Measurements from ENCODE around the gene RAB3A.

Gene RAB3A

GRCh38 chr19:18203863-18204393 is at the start of gene RAB3A:
Gene RAB3A (minus strand): TSS chr19:18204042. CDS start chr19:18202740, 1,302 bp downstream.
- DNase-seq: peak; percentile 99

- DNase-seq: no peak
Observed at GRCh38 chr19:18253130-18253529, 49.3 kb upstream of the RAB3A start.

GRCh38 chr19:18252370-18252717 is 48.5 kb upstream of the RAB3A start:
- no peak for DNase-seq

- peak; percentile 42 for DNase-seq
Observed at GRCh38 chr19:18251587-18252369, 47.9 kb upstream of the RAB3A start.

- DNase-seq: no peak
Observed at GRCh38 chr19:18249834-18250233, 46.0 kb upstream of the RAB3A start.

GRCh38 chr19:18245297-18245696 is 41.5 kb upstream of the RAB3A start:
- no peak for DNase-seq

- DNase-seq: no peak
Observed at GRCh38 chr19:18239303-18239702, 35.5 kb upstream of the RAB3A start.

GRCh38 chr19:18234194-18234593 is 30.4 kb upstream of the RAB3A start:
- DNase-seq: no peak

- DNase-seq: no peak
Observed at GRCh38 chr19:18233224-18233825, 29.5 kb upstream of the RAB3A start.

GRCh38 chr19:18232540-18233223 is 28.8 kb upstream of the RAB3A start:
- DNase-seq: no peak

GRCh38 chr19:18231775-18232174 is 27.9 kb upstream of the RAB3A start:
- DNase-seq: no peak

GRCh38 chr19:18230941-18231734 is 27.3 kb upstream of the RAB3A start:
- no peak for DNase-seq

GRCh38 chr19:18229915-18230314 is 26.1 kb upstream of the RAB3A start:
- DNase-seq: no peak

- DNase-seq: no peak
Observed at GRCh38 chr19:18229474-18229873, 25.6 kb upstream of the RAB3A start.

GRCh38 chr19:18227781-18228271 is 24.0 kb upstream of the RAB3A start:
- DNase-seq: no peak

GRCh38 chr19:18226956-18227780 is 23.3 kb upstream of the RAB3A start:
- DNase-seq: no peak

GRCh38 chr19:18225702-18226468 is 22.0 kb upstream of the RAB3A start, which contains the start of gene PDE4C:
Gene PDE4C (minus strand): TSS chr19:18226438. CDS start chr19:18226415, 23 bp downstream.
- DNase-seq: no peak

GRCh38 chr19:18225355-18225701 is 21.5 kb upstream of the RAB3A start:
- DNase-seq: no peak

GRCh38 chr19:18224525-18225354 is 20.9 kb upstream of the RAB3A start:
- DNase-seq: peak; percentile 96

Measured in NK-92 treated with Interleukin-12 subunit alpha and Interleukin-12 subunit beta, amount 100 ng/mL, for 24 hours (cell line).